Measurements from ENCODE around the gene PLCB1. TPM values are rescaled to one million over a fixed set of nuclear protein-coding genes. Genes with fewer than 3 reads are reported as not detected.

The PLCB1 gene
- total and polyA plus RNA-seq, 2 donors (not counting 1 experiment from before 2014, with no cell fraction given), result 13.4 to 23.3 TPM

GRCh38 chr20:8764344-8764962 is 632.4 kb downstream of the PLCB1 start:
- H3K27ac ChIP-seq (ENCODE audit: insufficient read depth, low read length), result no peak overlapping the region
- no peak overlapping the region for H2AFZ ChIP-seq (ENCODE audit: low read length)
- no peak overlapping the region for H3K4me3 ChIP-seq (replicated peaks in 1 of 4; ENCODE audit: control extremely low read depth in 1 of 4, insufficient read depth in 1 of 4, low read depth in 3 of 4, low read length in 4 of 4)
- TF ChIP-seq EZH2 (IDR thresholded peaks at IDR 0.05; ENCODE audit: low read length, missing control alignments) (no peak), CTCF (conservative IDR thresholded peaks at IDR 0.05 in 1 of 2, IDR thresholded peaks at IDR 0.05 in 1 of 2; ENCODE audit: low read depth in 1 of 2, low read length in 2 of 2) (no peak)
- H4K20me1 ChIP-seq (ENCODE audit: control insufficient read depth, extremely low read depth, insufficient read depth, low read length), result no peaks in the 10 kb centered on the region
- H3K4me2 ChIP-seq (ENCODE audit: extremely low read depth, insufficient read depth, low read length), result no peak overlapping the region
- DNase-seq (ENCODE audit: low read depth in 2 of 2), result peak in 1 of 2 donors; percentile 19
- no peaks in the 10 kb centered on the region for H3K27me3 ChIP-seq (ENCODE audit: control insufficient read depth, insufficient read depth, low read length)
- H3K9me3 ChIP-seq (ENCODE audit: control insufficient read depth, insufficient read depth, low read depth, low read length), result no peaks in the 10 kb centered on the region
- no peaks in the 10 kb centered on the region for H3K4me1 ChIP-seq (ENCODE audit: control insufficient read depth, extremely low read depth, insufficient read depth, low read length)
- no peaks in the 10 kb centered on the region for H3K79me2 ChIP-seq (ENCODE audit: control insufficient read depth, insufficient read depth, low read length)
- no peak overlapping the region for H3K9ac ChIP-seq (ENCODE audit: insufficient read depth, low read length)
- H3K36me3 ChIP-seq (ENCODE audit: control insufficient read depth, insufficient read depth, low read length), result no peaks in the 10 kb centered on the region

GRCh38 chr20:8766868-8767390 is 634.9 kb downstream of the PLCB1 start:
- H3K4me1 ChIP-seq (ENCODE audit: control insufficient read depth, extremely low read depth, insufficient read depth, low read length), result no peaks in the 10 kb centered on the region
- H4K20me1 ChIP-seq (ENCODE audit: control insufficient read depth, extremely low read depth, insufficient read depth, low read length), result no peaks in the 10 kb centered on the region
- H3K9ac ChIP-seq (ENCODE audit: insufficient read depth, low read length), result no peak overlapping the region
- H3K27ac ChIP-seq (ENCODE audit: insufficient read depth, low read length), result no peak overlapping the region
- H3K4me2 ChIP-seq (ENCODE audit: extremely low read depth, insufficient read depth, low read length), result no peak overlapping the region
- H3K4me3 ChIP-seq (replicated peaks in 1 of 4; ENCODE audit: control extremely low read depth in 1 of 4, insufficient read depth in 1 of 4, low read depth in 3 of 4, low read length in 4 of 4), result no peak overlapping the region
- DNase-seq (ENCODE audit: low read depth in 2 of 2), result no peak
- no peaks in the 10 kb centered on the region for H3K36me3 ChIP-seq (ENCODE audit: control insufficient read depth, insufficient read depth, low read length)
- H2AFZ ChIP-seq (ENCODE audit: low read length), result no peak overlapping the region
- no peaks in the 10 kb centered on the region for H3K27me3 ChIP-seq (ENCODE audit: control insufficient read depth, insufficient read depth, low read length)
- no peaks in the 10 kb centered on the region for H3K79me2 ChIP-seq (ENCODE audit: control insufficient read depth, insufficient read depth, low read length)
- no peak for TF ChIP-seq CTCF (conservative IDR thresholded peaks at IDR 0.05 in 1 of 2, IDR thresholded peaks at IDR 0.05 in 1 of 2; ENCODE audit: low read depth in 1 of 2, low read length in 2 of 2)
- no peak for TF ChIP-seq EZH2 (IDR thresholded peaks at IDR 0.05; ENCODE audit: low read length, missing control alignments)
- H3K9me3 ChIP-seq (ENCODE audit: control insufficient read depth, insufficient read depth, low read depth, low read length), result no peaks in the 10 kb centered on the region

GRCh38 chr20:8774412-8774811 is 642.3 kb downstream of the PLCB1 start:
- H3K36me3 ChIP-seq (ENCODE audit: control insufficient read depth, insufficient read depth, low read length), result no peaks in the 10 kb centered on the region
- H3K4me1 ChIP-seq (ENCODE audit: control insufficient read depth, extremely low read depth, insufficient read depth, low read length), result no peaks in the 10 kb centered on the region
- H3K9ac ChIP-seq (ENCODE audit: insufficient read depth, low read length), result no peak overlapping the region
- H3K4me2 ChIP-seq (ENCODE audit: extremely low read depth, insufficient read depth, low read length), result no peak overlapping the region
- no peak for DNase-seq (ENCODE audit: low read depth in 2 of 2)
- H3K27ac ChIP-seq (ENCODE audit: insufficient read depth, low read length), result no peak overlapping the region
- no peaks in the 10 kb centered on the region for H3K27me3 ChIP-seq (ENCODE audit: control insufficient read depth, insufficient read depth, low read length)
- no peaks in the 10 kb centered on the region for H3K79me2 ChIP-seq (ENCODE audit: control insufficient read depth, insufficient read depth, low read length)
- no peak for TF ChIP-seq CTCF (conservative IDR thresholded peaks at IDR 0.05 in 1 of 2, IDR thresholded peaks at IDR 0.05 in 1 of 2; ENCODE audit: low read depth in 1 of 2, low read length in 2 of 2)
- no peak for TF ChIP-seq EZH2 (IDR thresholded peaks at IDR 0.05; ENCODE audit: low read length, missing control alignments)
- H3K4me3 ChIP-seq (replicated peaks in 1 of 4; ENCODE audit: control extremely low read depth in 1 of 4, insufficient read depth in 1 of 4, low read depth in 3 of 4, low read length in 4 of 4), result no peak overlapping the region
- no peaks in the 10 kb centered on the region for H4K20me1 ChIP-seq (ENCODE audit: control insufficient read depth, extremely low read depth, insufficient read depth, low read length)
- no peaks in the 10 kb centered on the region for H3K9me3 ChIP-seq (ENCODE audit: control insufficient read depth, insufficient read depth, low read depth, low read length)
- H2AFZ ChIP-seq (ENCODE audit: low read length), result no peak overlapping the region
